SK-N-SH (cell line): ENCODE results near the gene SPSB1.

Experiments
- CTCF ChIP-seq: fragments of 200-600 bp; sonication (generic); IDR thresholded peaks from 2 replicates; pipeline ENCODE4 v1.6.1; 2017; ENCODE audit warnings: antibody characterized with exemption, mild to moderate bottlenecking, moderate library complexity
- GABPA ChIP-seq: IDR thresholded peaks from 2 replicates; pipeline ENCODE4 v1.4.0; 2012; ENCODE audit warnings: low read depth, mild to moderate bottlenecking
- NFIC ChIP-seq: IDR thresholded peaks from 2 replicates; pipeline ENCODE4 v1.4.0; 2012; ENCODE audit warnings: borderline replicate concordance
- POLR2AphosphoS5 ChIP-seq: IDR thresholded peaks from 2 replicates; pipeline ENCODE4 v1.6.1; 2012; ENCODE audit warnings: low read depth, low read length
- YY1 ChIP-seq: IDR thresholded peaks from 2 replicates; pipeline ENCODE4 v1.4.0; 2012; ENCODE audit warnings: low read depth, mild to moderate bottlenecking

GRCh38 chr1:9297831-9298230, 5.1 kb downstream of the SPSB1 start:
- TF ChIP-seq NFIC = no peak
- TF ChIP-seq GABPA = no peak
- no peak for TF ChIP-seq CTCF
- TF ChIP-seq POLR2AphosphoS5 = no peak
- no peak for TF ChIP-seq YY1
